ENCODE data around the gene MEGF8. TPM values are rescaled to one million over a fixed set of nuclear protein-coding genes. Genes with fewer than 3 reads are reported as not detected.
A peak's percentile ranks its signal among the peaks of the same experiment; 100 is the strongest.

The MEGF8 gene
- total and polyA plus RNA-seq, 10 of the 15 experiments (the other 5 are each of a cell fraction or from before 2014, with no cell fraction given), result 0.43 to 12.8 (median 2.7) TPM

- TF ChIP-seq, protein P1, sequence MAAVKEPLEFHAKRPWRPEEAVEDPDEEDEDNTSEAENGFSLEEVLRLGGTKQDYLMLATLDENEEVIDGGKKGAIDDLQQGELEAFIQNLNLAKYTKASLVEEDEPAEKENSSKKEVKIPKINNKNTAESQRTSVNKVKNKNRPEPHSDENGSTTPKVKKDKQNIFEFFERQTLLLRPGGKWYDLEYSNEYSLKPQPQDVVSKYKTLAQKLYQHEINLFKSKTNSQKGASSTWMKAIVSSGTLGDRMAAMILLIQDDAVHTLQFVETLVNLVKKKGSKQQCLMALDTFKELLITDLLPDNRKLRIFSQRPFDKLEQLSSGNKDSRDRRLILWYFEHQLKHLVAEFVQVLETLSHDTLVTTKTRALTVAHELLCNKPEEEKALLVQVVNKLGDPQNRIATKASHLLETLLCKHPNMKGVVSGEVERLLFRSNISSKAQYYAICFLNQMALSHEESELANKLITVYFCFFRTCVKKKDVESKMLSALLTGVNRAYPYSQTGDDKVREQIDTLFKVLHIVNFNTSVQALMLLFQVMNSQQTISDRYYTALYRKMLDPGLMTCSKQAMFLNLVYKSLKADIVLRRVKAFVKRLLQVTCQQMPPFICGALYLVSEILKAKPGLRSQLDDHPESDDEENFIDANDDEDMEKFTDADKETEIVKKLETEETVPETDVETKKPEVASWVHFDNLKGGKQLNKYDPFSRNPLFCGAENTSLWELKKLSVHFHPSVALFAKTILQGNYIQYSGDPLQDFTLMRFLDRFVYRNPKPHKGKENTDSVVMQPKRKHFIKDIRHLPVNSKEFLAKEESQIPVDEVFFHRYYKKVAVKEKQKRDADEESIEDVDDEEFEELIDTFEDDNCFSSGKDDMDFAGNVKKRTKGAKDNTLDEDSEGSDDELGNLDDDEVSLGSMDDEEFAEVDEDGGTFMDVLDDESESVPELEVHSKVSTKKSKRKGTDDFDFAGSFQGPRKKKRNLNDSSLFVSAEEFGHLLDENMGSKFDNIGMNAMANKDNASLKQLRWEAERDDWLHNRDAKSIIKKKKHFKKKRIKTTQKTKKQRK (IDR thresholded peaks at IDR 0.05; ENCODE audit: low read depth, low read length), result peak; percentile 91
- TF ChIP-seq CBX3 (IDR thresholded peaks at IDR 0.05; ENCODE audit: borderline replicate concordance, low read depth) (no peak), MEF2B (IDR thresholded peaks at IDR 0.05; ENCODE audit: partially characterized antibody, poor library complexity, severe bottlenecking) (no peak), LARP7 (IDR thresholded peaks at IDR 0.05) (peak; percentile 34; the same call in 1 of the 2 replicates), NFYB (IDR thresholded peaks at IDR 0.05; ENCODE audit: insufficient read depth, low read depth, low read length) (peak; percentile 98), DPF2 (IDR thresholded peaks at IDR 0.05) (peak; percentile 97), SMAD5 (IDR thresholded peaks at IDR 0.05; ENCODE audit: low read depth) (peak; percentile 75; the same call in 1 of the 2 replicates), SP1 (IDR thresholded peaks at IDR 0.05; ENCODE audit: low read depth, low read length) (peak; percentile 99), POLR2A (IDR thresholded peaks at IDR 0.05; ENCODE audit: low read depth, low read length) (peak; percentile 89), SIN3A (IDR thresholded peaks at IDR 0.05; ENCODE audit: low read depth, low read length) (peak; percentile 70; the same call in 1 of the 2 replicates), PML (IDR thresholded peaks at IDR 0.05; ENCODE audit: low read length) (no peak; the same call in 1 of the 2 replicates), PRDM15 (CRISPR knock-in tag; IDR thresholded peaks at IDR 0.05) (peak; percentile 33; the same call in 1 of the 2 replicates)
- TF ChIP-seq, protein P2, sequence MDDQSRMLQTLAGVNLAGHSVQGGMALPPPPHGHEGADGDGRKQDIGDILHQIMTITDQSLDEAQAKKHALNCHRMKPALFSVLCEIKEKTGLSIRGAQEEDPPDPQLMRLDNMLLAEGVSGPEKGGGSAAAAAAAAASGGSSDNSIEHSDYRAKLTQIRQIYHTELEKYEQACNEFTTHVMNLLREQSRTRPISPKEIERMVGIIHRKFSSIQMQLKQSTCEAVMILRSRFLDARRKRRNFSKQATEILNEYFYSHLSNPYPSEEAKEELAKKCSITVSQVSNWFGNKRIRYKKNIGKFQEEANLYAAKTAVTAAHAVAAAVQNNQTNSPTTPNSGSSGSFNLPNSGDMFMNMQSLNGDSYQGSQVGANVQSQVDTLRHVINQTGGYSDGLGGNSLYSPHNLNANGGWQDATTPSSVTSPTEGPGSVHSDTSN (IDR thresholded peaks at IDR 0.05; ENCODE audit: insufficient replicate concordance, low read depth, low read length), result peak; percentile 96
Measured at GRCh38 chr19:42396381-42397262, 71.2 kb downstream of the MEGF8 start (continued).

All from GM12878 (cell line).